ENCODE measurements around the gene XAGE1B. TPM values are rescaled to one million over a fixed set of nuclear protein-coding genes. Genes with fewer than 3 reads are reported as not detected.
"Not testable (repeated sequence)": the region's sequence is repeated elsewhere in the genome, so short reads cannot be mapped to it uniquely, and the experiment has no call there.

XAGE1B gene
- total RNA-seq, 1 donor from 2014 or later = not detected

DNA sequence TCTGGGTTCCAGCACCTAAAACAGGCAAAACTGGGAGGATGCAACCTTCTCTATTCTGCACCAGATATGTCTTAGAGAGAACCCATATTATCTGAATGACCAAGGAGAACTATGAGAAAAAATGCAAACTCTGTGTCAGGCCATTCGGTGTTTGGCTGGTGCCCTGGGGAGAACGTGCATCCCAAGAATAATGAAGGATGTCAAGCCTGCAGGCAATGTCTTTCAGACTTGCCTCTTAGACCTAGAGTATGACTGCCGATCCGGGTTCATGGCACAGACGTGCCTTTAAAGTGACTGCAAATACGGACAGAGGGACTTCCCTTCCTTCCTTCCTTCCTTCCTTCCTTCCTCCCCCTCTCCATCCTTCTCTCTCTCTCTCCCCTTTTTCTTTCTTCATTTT lies 6.9 kb downstream of the XAGE1B start:
- DNase-seq (ENCODE audit: low read depth) = no peak
- TF ChIP-seq, protein P1, sequence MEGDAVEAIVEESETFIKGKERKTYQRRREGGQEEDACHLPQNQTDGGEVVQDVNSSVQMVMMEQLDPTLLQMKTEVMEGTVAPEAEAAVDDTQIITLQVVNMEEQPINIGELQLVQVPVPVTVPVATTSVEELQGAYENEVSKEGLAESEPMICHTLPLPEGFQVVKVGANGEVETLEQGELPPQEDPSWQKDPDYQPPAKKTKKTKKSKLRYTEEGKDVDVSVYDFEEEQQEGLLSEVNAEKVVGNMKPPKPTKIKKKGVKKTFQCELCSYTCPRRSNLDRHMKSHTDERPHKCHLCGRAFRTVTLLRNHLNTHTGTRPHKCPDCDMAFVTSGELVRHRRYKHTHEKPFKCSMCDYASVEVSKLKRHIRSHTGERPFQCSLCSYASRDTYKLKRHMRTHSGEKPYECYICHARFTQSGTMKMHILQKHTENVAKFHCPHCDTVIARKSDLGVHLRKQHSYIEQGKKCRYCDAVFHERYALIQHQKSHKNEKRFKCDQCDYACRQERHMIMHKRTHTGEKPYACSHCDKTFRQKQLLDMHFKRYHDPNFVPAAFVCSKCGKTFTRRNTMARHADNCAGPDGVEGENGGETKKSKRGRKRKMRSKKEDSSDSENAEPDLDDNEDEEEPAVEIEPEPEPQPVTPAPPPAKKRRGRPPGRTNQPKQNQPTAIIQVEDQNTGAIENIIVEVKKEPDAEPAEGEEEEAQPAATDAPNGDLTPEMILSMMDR (conservative IDR thresholded peaks at IDR 0.05; ENCODE audit: low read depth, low read length) = no peak

DNA sequence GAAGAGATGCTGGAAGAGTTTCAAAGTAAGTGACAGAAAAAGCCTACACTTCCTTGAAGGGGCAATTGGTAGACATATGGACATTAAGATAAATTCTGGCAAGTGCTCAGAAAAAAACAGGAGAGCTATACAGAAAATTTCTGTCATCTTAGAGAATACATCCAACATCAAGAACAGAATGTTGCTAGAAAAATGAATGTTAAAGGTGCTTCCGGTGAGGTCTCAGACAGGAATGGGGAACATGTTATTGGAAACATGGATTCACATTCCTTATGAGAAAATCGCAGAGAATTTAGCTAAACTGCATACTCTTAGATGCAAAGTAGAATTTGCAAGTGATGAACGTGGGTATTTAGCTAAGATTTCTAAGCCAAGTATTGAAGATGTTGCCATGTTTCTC lies 9.5 kb downstream of the XAGE1B start:
- no peak for DNase-seq (ENCODE audit: low read depth)
- no peak overlapping the region for H3K4me3 ChIP-seq (ENCODE audit: low read depth, low read length)
- TF ChIP-seq, protein P1 (conservative IDR thresholded peaks at IDR 0.05; ENCODE audit: low read depth, low read length) = no peak

More for the DNA sequence above, 6.9 kb downstream of the XAGE1B start:
- no peak overlapping the region for H3K4me3 ChIP-seq (ENCODE audit: low read depth, low read length)

DNA sequence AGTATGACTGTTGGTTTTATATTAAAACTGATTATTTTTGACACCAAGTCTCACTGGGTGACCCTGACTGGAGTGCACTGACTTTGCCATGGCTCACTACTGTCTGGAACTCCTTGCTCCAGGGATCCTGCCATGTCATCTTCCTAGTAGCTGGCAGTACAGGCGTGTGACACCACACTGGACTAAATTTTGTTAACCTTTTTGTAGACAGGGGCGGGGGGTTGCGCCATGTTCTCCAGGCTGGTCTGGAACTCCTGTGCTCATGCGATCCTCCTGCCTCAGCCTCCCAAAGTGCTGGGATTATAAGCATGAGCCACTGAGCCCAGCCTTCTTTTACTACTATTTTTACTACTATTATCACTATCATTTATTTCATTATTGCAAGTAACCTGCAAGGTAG lies 12.3 kb downstream of the XAGE1B start:
- TF ChIP-seq, protein P1 (conservative IDR thresholded peaks at IDR 0.05; ENCODE audit: low read depth, low read length) = no peak
- no peak for DNase-seq (ENCODE audit: low read depth)

GRCh38 chrX:52501362-52501761 lies 15.5 kb downstream of the XAGE1B start:
- H3K4me3 ChIP-seq (ENCODE audit: low read depth, low read length); DNase-seq (ENCODE audit: low read depth): not testable (repeated sequence)

More for the DNA sequence above, 12.3 kb downstream of the XAGE1B start:
- H3K4me3 ChIP-seq (ENCODE audit: low read depth, low read length) = no peak overlapping the region

DNA sequence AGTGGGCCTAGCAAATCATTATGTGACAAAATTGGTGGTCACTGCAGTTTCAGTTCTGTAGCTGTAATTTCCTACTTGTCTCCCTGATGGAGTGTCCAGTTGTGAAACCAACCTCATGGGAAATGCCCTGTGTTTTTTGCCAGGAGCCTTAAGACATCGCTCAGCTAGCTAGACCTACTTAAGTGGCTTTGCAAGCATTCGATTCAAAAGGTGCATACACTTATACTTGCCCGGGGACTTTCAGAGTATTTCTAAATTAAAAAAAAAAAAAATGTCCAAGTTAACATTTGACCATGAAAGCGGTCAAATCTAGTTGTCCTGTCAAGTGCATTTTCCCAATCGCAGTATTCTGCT lies 20.5 kb downstream of the XAGE1B start:
- H3K4me3 ChIP-seq (ENCODE audit: low read depth, low read length); DNase-seq (ENCODE audit: low read depth): not testable (repeated sequence)

GRCh38 chrX:52495545-52496418 lies 21.1 kb downstream of the XAGE1B start, which contains the start of gene XAGE1A:
Gene XAGE1A (plus strand): TSS chrX:52495808. CDS start chrX:52497362, 1,554 bp downstream.
- not testable (repeated sequence) for H3K4me3 ChIP-seq (ENCODE audit: low read depth, low read length); DNase-seq (ENCODE audit: low read depth)

- DNase-seq (ENCODE audit: low read depth); H3K4me3 ChIP-seq (ENCODE audit: low read depth, low read length): not testable (repeated sequence)
Measured at GRCh38 chrX:52471301-52471700, 45.6 kb downstream of the XAGE1B start.

Other genes with a start within 250 kb of the XAGE1B start
- gene XAGE2, start 148.0 kb downstream of the XAGE1B start, total RNA-seq = not detected in 2 replicates
- not detected in 2 replicates for gene XAGE1A, start 21.3 kb downstream of the XAGE1B start, total RNA-seq
- not detected in 2 replicates for gene SSX7, start 137.8 kb upstream of the XAGE1B start, total RNA-seq
- gene SSX2, start 190.1 kb upstream of the XAGE1B start, total RNA-seq = not detected in 2 replicates
- gene SSX2B, start 234.2 kb upstream of the XAGE1B start, total RNA-seq = not detected in 2 replicates

All from epithelial cell of proximal tubule (primary cell).